GM10266 (cell line): ENCODE data around the gene IL17RE.
"Not testable (repeated sequence)": the region's sequence is repeated elsewhere in the genome, so short reads cannot be mapped to it uniquely, and the experiment has no call there.

Source experiments
- DNase-seq: peaks from one replicate; pipeline ENCODE4 v3.0.0; 2012; ENCODE audit errors: extremely low spot score
- CTCF ChIP-seq: IDR thresholded peaks from 2 replicates; pipeline ENCODE4 v1.5.1; 2012; ENCODE audit warnings: mild to moderate bottlenecking, low read depth; ENCODE audit not compliant: control insufficient read depth, insufficient read depth; ENCODE audit errors: missing control alignments

Gene IL17RE

GRCh38 chr3:9863058-9863772 lies 39.4 kb upstream of the IL17RE start:
- no peak for DNase-seq
- no peak for TF ChIP-seq CTCF

GRCh38 chr3:9864200-9864927 lies 38.3 kb upstream of the IL17RE start:
- TF ChIP-seq CTCF: no peak
- no peak for DNase-seq

GRCh38 chr3:9865125-9865637 lies 37.5 kb upstream of the IL17RE start:
- DNase-seq: not testable (repeated sequence)

DNA sequence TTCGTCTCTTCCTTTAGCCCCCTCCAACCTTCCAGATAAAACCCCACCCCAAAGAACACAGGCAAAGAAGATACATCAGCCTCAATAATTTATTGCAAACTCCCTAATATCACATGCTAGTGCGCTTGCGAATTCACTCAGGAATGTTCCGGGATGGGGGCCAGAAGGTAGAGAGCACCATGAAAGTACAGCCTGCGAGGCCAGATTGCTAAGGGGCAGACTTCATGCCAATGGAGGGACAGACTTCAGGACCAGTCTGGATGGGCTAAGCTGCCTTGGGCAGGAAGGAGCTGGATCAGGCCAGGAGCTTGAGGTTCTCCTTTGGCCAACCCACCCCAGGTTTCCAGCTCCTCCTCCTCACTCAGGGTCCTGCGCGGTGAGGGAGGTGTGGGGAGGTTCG lies 36.0 kb upstream of the IL17RE start:
- no peak for TF ChIP-seq CTCF
- no peak for DNase-seq

DNA sequence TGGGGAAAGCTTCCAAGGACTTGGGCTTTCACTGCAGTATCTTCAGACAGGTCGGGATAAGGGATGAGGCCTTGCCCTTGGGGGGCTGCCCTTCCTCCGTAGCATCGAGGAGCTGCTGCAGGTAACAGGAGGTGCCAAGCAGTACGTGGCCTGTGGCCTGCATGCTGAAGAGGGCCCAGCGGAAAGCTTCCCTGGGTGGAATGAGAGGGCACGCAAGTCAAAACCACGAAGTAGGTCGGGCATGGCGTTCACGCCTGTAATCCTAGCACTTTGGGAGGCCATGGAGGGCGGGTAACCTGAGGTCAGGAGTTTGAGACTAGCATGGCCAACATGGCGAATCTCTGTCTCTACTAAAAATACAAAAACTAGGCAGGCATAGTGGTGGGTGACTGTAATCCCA lies 35.5 kb upstream of the IL17RE start:
- no peak for TF ChIP-seq CTCF
- DNase-seq: no peak

GRCh38 chr3:9869955-9870354 lies 32.7 kb upstream of the IL17RE start:
- no peak for DNase-seq
- no peak for TF ChIP-seq CTCF

GRCh38 chr3:9870978-9871377 lies 31.7 kb upstream of the IL17RE start:
- no peak for TF ChIP-seq CTCF
- no peak for DNase-seq

- not testable (repeated sequence) for DNase-seq
Measured at GRCh38 chr3:9872067-9872466, 30.6 kb upstream of the IL17RE start.
